Transverse colon (tissue), 3 donors: ENCODE measurements around the gene FBXL13.

Experiments used
- CTCF ChIP-seq, 5 experiments: fragments of 200-600 bp in 3 of 5; fragments of 450-650 bp in 2 of 5; sonication (generic) in 3 of 5; IDR thresholded peaks; 1 replicate in 2 of 5; 2 replicates in 3 of 5; pipeline ENCODE4 v1.5.1; 2016 to 2017; ENCODE audit warnings: antibody characterized with exemption in 5 of 5, inconsistent platforms in 3 of 5, mild to moderate bottlenecking in 2 of 5, moderate library complexity in 1 of 5
- POLR2A ChIP-seq: fragments of 450-650 bp; IDR thresholded peaks from one replicate; pipeline ENCODE4 v1.6.1; 2016; ENCODE audit warnings: antibody characterized with exemption, mild to moderate bottlenecking, moderate library complexity

- TF ChIP-seq CTCF (IDR thresholded peaks at IDR 0.05) (no peak), POLR2A (no peak)
Observed at GRCh38 chr7:103071000-103071399, 3.6 kb downstream of the FBXL13 start.
